Right atrium auricular region (tissue), 2 donors: ENCODE results near the gene ZNF385B. TPM values are rescaled to one million over a fixed set of nuclear protein-coding genes. Genes with fewer than 3 reads are reported as not detected.

Experiments
- DNase-seq: peaks from one replicate; pipeline ENCODE4 v3.0.0-alpha.2; 2019; ENCODE audit warnings: low spot score
- H3K27ac ChIP-seq, 2 donors: fragments of 200-600 bp; sonication (generic); 1 replicate in 1 of 2; 2 replicates in 1 of 2; pipeline ENCODE4 v1.5.1; 2016 to 2019
- H3K27me3 ChIP-seq, 2 donors: fragments of 200-600 bp; sonication (generic); one replicate each; pipeline versions ENCODE4 v1.5.1 to v1.6.0; 2017 to 2019
- H3K36me3 ChIP-seq: fragments of 200-600 bp; sonication (generic); one replicate; pipeline ENCODE4 v1.5.1; 2016
- H3K4me1 ChIP-seq, 2 donors: fragments of 200-600 bp; sonication (generic); one replicate each; pipeline versions ENCODE4 v1.5.1 to v1.6.0; 2017 to 2019
- H3K4me3 ChIP-seq, 2 donors: fragments of 200-600 bp; sonication (generic); 1 replicate in 1 of 2; 2 replicates in 1 of 2; pipeline ENCODE4 v1.5.1; 2017 to 2019; ENCODE audit warnings: mild to moderate bottlenecking in 1 of 2, moderate library complexity in 1 of 2
- H3K9me3 ChIP-seq, 2 donors: fragments of 200-600 bp; sonication (generic); one replicate each; pipeline ENCODE4 v1.5.1; 2019
- CTCF ChIP-seq, 2 donors: fragments of 200-600 bp; sonication (generic); IDR thresholded peaks; one replicate each; pipeline ENCODE4 v1.5.1; 2019; ENCODE audit warnings: antibody characterized with exemption in 2 of 2
- total RNA-seq, 2 donors: library from RNA; depleted of rRNA; stranded (reverse); fragments of >200 nt; gene quantifications; one replicate each; pipeline ENCODE4 v1.1.0, GENCODE V29; 2016

The ZNF385B gene
- total RNA-seq, 2 donors from 2014 or later: 23.2 to 33.3 TPM

- H3K27me3 ChIP-seq: no peaks in the 10 kb centered on the region
- H3K4me3 ChIP-seq: no peak overlapping the region
- H3K9me3 ChIP-seq: no peaks in the 10 kb centered on the region
- H3K36me3 ChIP-seq: no peaks in the 10 kb centered on the region
- DNase-seq: no peak
- peaks cover 0 to 9% of the 10 kb centered on the region in 2 donors for H3K4me1 ChIP-seq
- no peak for TF ChIP-seq CTCF (IDR thresholded peaks at IDR 0.05)
- peak overlapping the region in 1 of 2 donors; percentile 76 for H3K27ac ChIP-seq
Observed at GRCh38 chr2:179579800-179580199, 281.6 kb downstream of the ZNF385B start.

GRCh38 chr2:179578171-179578916, 283.1 kb downstream of the ZNF385B start:
- Histone ChIP-seq H3K4me3 (no peak overlapping the region), H3K36me3 (no peaks in the 10 kb centered on the region), H3K27ac (peak overlapping the region in 1 of 2 donors; percentile 76), H3K4me1 (peaks cover 0 to 13% of the 10 kb centered on the region in 2 donors), H3K27me3 (no peaks in the 10 kb centered on the region), H3K9me3 (no peaks in the 10 kb centered on the region)
- no peak for DNase-seq
- no peak for TF ChIP-seq CTCF (IDR thresholded peaks at IDR 0.05)

DNA sequence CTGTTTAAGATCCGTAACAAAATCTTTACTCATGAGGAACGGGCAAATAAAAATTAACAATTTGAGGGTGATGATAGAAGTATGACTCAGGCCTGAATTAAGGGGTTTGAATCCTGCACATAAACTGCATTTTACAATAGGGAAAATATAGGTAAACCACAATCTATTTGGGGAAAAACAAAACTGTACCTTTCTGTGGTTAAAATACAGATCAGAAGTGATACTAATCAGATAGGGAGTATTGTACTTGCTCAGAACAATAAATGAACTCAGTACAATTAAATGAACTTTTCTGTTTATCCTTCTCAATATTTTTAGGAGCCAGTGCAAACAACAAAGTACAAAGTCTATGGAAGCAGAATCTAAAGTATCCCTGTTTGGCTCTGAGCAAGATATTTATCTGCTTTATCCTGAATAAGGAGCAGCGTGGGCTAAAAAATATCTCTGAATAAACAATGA, 287.3 kb downstream of the ZNF385B start:
- no peaks in the 10 kb centered on the region for H3K27me3 ChIP-seq
- H3K27ac ChIP-seq: no peak overlapping the region
- no peaks in the 10 kb centered on the region for H3K9me3 ChIP-seq
- DNase-seq: no peak
- peaks cover 0 to 28% of the 10 kb centered on the region in 2 donors for H3K4me1 ChIP-seq
- H3K36me3 ChIP-seq: no peaks in the 10 kb centered on the region
- no peak overlapping the region for H3K4me3 ChIP-seq
- no peak for TF ChIP-seq CTCF (IDR thresholded peaks at IDR 0.05)

GRCh38 chr2:179572544-179572943, 288.9 kb downstream of the ZNF385B start:
- H3K9me3 ChIP-seq: no peaks in the 10 kb centered on the region
- no peak overlapping the region for H3K27ac ChIP-seq
- no peaks in the 10 kb centered on the region for H3K27me3 ChIP-seq
- H3K4me1 ChIP-seq: peaks cover 0 to 30% of the 10 kb centered on the region in 2 donors
- H3K36me3 ChIP-seq: no peaks in the 10 kb centered on the region
- no peak overlapping the region for H3K4me3 ChIP-seq
- TF ChIP-seq CTCF (IDR thresholded peaks at IDR 0.05): no peak
- DNase-seq: no peak

- Histone ChIP-seq H3K4me3 (no peak overlapping the region), H3K4me1 (peaks cover 0 to 30% of the 10 kb centered on the region in 2 donors), H3K36me3 (no peaks in the 10 kb centered on the region), H3K27me3 (no peaks in the 10 kb centered on the region), H3K27ac (peak overlapping the region; percentile 35 to 46), H3K9me3 (no peaks in the 10 kb centered on the region)
- no peak for DNase-seq
- TF ChIP-seq CTCF (IDR thresholded peaks at IDR 0.05): no peak
Observed at GRCh38 chr2:179571721-179572120, 289.7 kb downstream of the ZNF385B start.
